T47D (cell line): Measurements from ENCODE around the gene SSC5D.
A peak's percentile ranks its signal among the peaks of the same experiment; 100 is the strongest.
"Not testable (repeated sequence)": the region's sequence is repeated elsewhere in the genome, so short reads cannot be mapped to it uniquely, and the experiment has no call there.

Experiments used
- DNase-seq, 2 experiments: peaks; one replicate each; pipeline versions ENCODE4 v3.0.0 to v3.0.0-alpha.2; 2011 to 2012; ENCODE audit warnings: low read depth in 1 of 2, low spot score in 1 of 2
- JUND ChIP-seq: IDR thresholded peaks from 2 replicates; pipeline ENCODE4 v1.6.1; 2012; ENCODE audit warnings: low read depth
- in situ Hi-C: cut with HindIII; loops from 2 replicates; pipeline ENCODE4 v1.10.0; 2016; ENCODE audit warnings: low sequenced_read_pairs, low pct_unique_long_range_greater_than_20kb

SSC5D gene

DNA sequence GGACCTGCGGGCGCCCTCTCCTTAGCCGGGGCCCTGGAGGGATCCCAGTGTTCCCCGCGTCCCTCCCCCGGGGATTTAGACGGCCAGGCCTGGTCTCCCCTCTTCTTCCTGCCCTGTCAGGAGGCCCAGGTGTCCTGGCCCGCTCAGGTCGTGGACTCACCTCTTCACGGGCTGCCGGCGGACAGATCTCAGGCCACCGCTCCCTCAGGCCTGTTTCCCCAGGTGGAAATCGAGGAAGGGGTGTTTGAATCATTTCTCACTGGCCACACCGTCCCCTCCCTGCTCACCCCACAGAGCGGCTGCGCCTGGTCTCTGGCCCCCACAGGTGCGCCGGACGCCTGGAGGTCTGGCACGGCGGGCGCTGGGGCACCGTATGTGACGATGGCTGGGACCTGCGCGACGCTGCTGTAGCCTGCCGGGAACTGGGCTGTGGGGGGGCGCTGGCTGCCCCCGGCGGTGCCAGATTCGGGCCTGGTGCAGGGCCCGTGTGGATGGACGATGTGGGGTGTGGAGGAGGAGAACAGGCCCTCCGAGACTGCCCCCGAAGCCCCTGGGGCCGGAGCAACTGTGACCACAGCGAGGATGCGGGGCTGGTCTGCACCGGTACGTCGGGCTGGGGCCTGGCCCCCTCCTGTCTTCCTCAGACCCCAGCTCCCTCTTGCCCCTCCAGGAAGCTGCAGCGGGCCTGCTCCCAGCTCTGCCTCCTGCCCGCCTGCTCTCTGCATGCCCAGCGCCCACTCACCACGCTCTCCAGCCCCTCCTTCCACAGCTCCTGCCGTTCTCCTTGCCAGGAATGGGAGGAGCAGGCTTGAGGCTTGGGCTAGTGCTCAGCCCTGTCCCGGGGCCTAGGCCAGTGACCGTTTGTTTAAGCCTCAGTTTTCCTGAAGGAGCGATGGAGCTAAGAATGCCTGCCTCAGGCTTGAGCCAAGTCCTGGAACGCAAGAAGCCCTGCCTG lies 2.5 kb downstream of the SSC5D start:
- DNase-seq: no peak
- in situ Hi-C loops: no loop called here
- TF ChIP-seq JUND: no peak

DNA sequence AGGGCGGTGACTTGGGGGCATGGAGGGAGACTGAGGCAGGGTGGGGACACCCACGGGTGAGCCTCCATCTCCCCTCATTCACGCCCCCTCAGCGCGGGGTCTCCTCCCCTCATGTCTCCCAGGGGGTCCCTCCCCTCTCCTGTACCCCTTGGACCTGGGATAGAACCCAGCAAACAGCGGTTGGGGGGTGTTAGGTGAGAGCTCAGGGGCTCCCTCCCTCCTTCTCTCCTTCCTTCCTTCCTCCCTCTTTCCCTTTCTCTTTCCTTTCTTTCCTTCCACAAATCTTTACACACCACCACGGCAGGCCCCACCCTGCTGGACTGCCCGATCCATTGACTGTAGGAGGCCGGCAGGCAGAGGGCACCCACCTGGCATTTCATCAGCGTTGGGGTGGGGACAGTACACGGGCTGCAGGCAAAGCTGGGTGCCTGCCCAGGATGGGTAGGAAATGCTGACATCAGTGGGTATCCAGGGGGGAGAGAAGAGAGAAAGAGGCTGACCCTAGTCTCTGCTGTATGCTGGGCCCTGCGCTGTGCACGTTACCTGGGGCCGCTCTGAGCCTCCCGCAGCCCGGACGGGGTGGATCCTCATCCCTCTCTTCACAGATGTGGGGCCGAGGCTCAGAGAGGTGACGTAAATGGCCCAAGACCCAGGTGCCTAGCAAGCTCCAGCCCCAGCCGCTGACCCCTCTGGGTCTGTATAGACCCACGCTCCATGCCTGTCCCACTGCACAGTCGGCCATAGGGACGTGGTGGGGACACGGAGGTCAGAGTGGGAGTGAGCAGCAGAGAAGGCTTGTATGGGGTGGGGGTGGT lies 3.5 kb downstream of the SSC5D start:
- no peak for DNase-seq
- no peak for TF ChIP-seq JUND
- in situ Hi-C loops: no loop called here

DNA sequence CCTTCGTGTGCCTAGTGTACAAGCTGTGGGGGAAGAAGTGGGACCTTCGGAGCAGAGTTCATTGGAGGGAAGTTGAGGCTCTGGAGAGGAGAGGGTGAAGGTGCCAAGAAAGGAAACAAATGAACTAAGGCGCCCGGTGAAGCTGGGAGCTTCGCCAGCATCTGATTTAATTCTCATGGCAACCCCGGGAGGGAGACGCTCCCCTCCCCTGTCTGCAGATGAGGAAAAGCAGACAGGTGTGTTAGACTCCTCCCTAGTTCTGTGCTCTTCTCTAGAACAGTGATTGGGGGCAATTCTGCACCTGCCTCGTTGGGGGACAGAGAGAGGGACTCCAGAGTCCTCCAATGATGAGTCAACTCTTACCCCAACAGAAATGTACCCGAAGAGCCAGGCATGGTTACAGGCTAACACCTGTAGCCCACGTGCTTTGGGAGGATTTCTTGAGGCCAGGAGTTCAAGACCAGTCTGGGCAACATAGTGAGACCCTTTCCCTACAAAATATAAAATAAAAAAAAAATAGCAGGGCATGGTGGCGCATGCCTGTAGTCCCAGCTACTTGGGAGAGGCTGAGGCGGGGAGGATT lies 4.2 kb downstream of the SSC5D start:
- TF ChIP-seq JUND: no peak
- in situ Hi-C loops: no loop called here
- peak in 1 of 2 experiments; percentile 30 for DNase-seq

DNA sequence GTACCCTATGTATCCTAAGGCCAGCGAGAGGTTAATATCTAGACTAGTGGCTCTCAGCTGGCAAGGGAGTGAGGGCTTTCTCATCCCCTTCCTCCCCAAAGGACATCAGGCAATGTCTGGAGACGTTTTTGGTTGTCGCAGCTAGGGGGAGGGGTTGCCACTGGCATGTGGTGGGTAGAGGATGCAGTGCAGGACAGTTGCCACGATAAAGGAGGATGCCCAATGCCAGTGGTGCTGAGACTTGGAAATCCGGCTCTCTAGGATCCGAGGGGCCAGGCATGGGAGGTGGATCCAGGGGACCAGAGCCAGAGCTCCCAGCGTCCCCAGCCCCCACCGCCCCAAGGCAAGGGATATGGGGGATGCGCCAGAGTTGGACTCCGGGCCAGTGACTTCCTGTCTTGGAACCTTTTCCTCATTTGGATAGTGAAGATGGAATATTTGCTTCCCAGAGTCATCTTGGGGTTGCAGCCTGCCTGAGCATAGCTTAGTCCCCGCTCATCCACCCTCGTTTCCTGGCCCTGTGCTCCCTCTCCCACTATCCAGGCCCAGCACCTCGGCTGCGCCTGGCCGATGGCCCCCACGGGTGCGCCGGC lies 4.9 kb downstream of the SSC5D start:
- no peak for DNase-seq
- in situ Hi-C loops: no loop called here
- TF ChIP-seq JUND: no peak

DNA sequence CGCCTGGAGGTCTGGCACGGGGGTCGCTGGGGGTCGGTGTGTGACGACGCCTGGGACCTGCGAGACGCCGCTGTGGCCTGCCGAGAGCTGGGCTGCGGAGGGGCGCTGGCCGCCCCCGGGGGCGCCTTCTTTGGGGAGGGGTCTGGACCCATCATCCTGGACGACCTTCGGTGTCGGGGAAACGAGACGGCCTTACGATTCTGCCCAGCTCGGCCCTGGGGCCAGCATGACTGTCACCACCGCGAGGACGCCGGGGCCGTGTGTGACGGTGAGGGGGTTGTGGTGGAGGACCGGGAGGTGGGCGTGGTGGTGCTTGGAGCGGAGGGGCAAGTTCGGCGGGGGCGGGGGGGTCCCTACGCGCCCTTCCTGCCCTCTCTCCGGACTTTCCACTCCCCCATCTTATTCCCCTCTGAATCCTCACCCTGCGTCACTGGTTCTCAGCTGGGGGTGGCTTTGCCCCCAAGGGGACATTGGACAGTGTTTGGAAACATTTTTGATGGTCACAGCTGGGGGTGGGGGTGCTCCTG lies 5.5 kb downstream of the SSC5D start:
- no peak for TF ChIP-seq JUND
- in situ Hi-C loops: no loop called here
- DNase-seq: no peak

DNA sequence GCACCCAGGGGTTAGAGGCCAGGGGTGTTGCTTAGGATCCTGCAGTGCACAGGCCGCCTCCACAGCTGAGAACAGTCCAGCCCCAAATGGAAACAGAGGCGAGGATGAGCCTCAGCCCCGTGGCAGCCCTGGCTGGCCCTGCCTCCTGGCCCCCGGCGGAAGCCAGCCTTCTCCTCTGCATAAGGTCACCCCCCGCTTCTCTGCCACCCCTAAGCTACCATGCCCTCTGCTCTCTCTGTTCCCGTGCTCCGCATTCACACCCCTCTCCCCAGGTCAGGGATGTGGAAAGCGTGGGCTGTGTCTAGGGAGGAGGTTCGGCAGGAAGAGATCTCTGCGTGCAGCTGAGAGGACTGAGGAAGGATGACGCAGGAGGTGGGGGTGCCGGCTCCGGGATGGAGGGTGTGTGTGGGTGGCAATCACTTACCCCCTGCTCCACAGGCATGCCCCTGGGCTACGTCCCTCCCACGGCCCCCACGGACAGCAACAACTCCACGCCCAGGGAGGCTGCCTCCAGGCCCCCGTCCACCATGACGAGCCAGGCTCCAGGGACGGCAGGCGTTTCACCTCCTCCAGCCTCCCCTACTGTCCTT lies 6.0 kb downstream of the SSC5D start:
- DNase-seq: no peak
- in situ Hi-C loops: no loop called here
- no peak for TF ChIP-seq JUND

DNA sequence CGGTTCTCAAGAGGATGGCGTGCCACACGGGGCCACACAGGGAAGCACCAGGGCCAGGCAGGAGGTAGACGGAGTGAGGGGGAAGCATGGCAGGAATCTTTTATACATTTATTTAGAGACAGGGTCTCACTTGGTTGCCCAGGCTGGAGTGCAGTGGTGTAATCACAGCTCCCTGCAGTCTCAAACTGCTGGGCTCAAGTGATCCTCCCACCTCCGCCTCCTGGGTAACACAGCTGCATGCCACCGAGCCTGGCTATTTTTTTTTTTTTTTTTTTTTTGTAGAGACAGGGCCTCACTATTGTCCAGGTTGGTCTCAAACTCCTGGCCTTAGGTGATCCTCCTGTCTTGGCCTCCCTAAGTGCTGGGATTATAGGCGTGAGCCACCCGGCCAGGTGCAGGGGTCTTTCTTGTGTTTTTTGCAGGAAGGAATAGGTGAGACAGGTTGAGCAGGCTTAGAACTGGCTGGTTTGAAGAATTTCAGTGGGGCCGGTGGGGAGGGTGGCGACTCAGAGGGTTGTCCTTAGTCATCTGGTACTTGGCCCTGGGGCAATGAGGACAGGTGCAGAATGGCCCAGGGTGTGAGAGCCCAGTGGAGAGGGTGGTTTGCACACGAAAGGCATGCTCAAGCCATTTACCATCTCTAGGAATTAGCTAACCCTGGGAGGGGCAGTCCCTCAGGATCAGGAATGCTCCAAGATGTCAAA lies 7.6 kb downstream of the SSC5D start:
- no peak for DNase-seq

DNA sequence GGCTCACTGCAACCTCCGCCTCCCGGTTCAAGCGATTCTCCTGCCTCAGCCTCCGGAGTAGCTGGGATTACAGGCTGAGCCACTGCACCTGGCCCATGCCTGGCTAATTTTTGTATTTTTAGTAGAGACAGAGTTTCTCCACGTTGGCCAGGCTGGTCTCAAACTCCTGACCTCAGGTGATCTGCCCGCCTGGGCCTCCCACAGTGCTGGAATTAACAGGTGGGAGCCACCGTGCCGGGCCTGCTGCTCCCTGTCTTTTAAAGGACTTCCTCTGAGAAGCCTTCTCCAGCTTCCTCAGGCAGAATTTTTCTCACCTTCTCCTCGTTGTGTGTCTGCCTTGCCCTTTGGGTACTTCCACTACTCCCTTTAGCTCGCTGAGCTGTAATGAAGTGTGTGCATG lies 8.6 kb downstream of the SSC5D start:
- in situ Hi-C loops: not testable (repeated sequence)

More for the DNA sequence above, 7.6 kb downstream of the SSC5D start:
- in situ Hi-C loops: no loop called here
- TF ChIP-seq JUND: no peak

DNA sequence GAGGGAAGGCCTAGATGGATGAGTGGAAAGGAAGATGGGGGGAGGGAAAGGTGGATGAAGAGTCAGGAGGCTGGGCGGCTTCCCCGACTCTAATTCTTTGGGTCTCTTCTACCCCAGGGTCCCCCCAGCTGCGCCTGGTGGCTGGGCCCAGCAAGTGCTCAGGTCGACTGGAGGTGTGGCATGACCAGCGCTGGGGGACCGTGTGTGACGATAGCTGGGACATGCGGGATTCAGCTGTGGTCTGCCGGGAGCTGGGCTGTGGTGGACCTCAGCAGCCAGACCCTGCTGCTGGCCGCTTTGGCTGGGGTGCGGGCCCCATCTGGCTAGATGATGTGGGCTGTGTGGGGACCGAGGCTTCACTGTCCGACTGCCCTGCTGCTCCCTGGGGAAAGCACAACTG lies 9.5 kb downstream of the SSC5D start:
- DNase-seq: no peak
- in situ Hi-C loops: no loop called here

More for the DNA sequence above, 8.6 kb downstream of the SSC5D start:
- not testable (repeated sequence) for DNase-seq

DNA sequence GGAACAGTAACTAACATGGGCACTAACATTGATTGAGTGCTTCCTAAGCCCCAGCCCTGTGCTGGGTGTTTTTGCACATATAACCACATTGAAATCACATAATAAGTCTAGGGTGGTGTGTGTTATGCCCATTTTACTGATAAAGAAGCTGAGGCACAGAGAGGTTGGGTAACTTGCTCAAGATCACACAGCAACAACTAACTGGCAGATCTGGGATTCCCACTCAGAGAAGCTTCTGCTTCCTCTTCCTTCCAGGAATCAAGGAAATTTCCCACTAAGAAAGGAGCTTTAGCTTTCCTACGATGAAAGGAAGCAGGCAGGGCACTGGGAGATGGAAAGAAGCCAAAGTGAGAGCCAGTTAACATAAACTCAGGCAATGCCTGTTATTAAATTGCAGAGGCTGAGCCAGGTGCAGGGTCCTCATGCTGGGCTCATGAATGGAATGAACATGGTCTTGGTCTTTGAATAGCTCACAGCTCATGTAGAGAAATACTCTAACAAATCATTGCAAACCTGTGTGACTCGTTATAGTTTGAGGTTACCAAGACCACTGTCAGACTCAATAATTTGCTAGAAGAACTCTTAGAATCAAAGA lies 10.1 kb downstream of the SSC5D start:
- in situ Hi-C loops: no loop called here
- no peak for DNase-seq
- no peak for TF ChIP-seq JUND

More for the DNA sequence above, 9.5 kb downstream of the SSC5D start:
- TF ChIP-seq JUND: no peak

DNA sequence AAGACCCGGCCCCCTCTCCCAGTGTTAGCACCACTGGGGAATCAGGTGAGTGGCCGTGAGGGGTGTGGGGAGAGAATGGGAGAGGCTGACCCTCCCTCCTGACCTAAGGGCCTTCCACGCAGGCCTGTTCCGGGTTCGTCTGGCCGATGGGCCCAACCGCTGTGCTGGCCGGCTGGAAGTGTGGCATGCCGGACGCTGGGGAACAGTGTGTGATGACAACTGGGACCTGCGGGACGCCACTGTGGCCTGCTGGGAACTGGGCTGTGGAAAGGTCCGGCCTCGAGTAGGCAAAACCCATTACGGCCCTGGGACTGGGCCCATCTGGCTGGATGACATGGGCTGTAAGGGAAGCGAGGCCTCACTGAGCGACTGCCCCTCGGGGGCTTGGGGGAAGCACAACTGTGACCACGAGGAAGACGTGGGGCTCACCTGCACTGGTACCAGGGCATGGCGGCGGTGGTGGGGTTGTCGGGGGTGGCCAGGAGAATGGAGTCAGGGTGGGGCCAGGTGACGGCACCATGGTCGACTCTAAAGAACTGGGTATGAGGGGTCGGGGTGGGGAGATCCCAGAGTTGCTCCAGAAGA lies 12.2 kb downstream of the SSC5D start:
- DNase-seq: no peak
- in situ Hi-C loops: no loop called here
- TF ChIP-seq JUND: no peak
